Colon (tissue), 2 donors: Measurements from ENCODE around the gene DCUN1D4.
"Not testable (repeated sequence)": the region's sequence is repeated elsewhere in the genome, so short reads cannot be mapped to it uniquely, and the experiment has no call there.

Experiments used
- FAIRE-seq: peaks from 2 replicates; lab custom pipeline; 2012; peaks lifted over from hg19 to GRCh38; lab: Jason Lieb, UNC
- donor health status: control.
- donor health status: control.

DCUN1D4 gene

GRCh38 chr4:51855270-51855669, 12.3 kb downstream of the DCUN1D4 start:
- no peak for FAIRE-seq

DNA sequence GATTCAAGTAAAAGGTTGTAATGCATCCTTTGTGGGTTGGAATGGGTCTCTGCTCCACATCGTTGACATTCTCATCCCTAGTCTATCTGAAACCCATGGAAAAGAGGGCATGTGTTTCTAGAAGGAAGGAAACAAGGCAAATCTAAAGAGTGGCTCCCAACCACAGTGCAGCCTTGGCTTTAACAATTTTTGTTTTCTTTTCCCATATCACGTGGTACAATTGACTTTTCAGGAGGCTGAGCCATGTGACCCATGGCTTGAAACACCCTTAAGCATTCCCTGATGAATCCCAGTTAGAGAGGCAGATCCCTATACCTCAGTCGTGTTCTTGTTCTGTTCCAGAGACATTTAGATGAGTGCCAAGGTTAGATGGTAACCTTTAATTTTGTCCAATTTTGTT, 12.8 kb downstream of the DCUN1D4 start:
- FAIRE-seq = no peak

GRCh38 chr4:51858605-51859202, 15.8 kb downstream of the DCUN1D4 start:
- peak; percentile 68 for FAIRE-seq

GRCh38 chr4:51859476-51860031, 16.6 kb downstream of the DCUN1D4 start:
- FAIRE-seq = peak; percentile 55

- no peak for FAIRE-seq
These were observed 19.2 kb downstream of the DCUN1D4 start for GRCh38 chr4:51862199-51862598.

GRCh38 chr4:51862781-51863180, 19.8 kb downstream of the DCUN1D4 start:
- FAIRE-seq = no peak

- FAIRE-seq = no peak
These were observed 22.8 kb downstream of the DCUN1D4 start for GRCh38 chr4:51865717-51866116.

GRCh38 chr4:51866835-51867234, 23.9 kb downstream of the DCUN1D4 start:
- no peak for FAIRE-seq

DNA sequence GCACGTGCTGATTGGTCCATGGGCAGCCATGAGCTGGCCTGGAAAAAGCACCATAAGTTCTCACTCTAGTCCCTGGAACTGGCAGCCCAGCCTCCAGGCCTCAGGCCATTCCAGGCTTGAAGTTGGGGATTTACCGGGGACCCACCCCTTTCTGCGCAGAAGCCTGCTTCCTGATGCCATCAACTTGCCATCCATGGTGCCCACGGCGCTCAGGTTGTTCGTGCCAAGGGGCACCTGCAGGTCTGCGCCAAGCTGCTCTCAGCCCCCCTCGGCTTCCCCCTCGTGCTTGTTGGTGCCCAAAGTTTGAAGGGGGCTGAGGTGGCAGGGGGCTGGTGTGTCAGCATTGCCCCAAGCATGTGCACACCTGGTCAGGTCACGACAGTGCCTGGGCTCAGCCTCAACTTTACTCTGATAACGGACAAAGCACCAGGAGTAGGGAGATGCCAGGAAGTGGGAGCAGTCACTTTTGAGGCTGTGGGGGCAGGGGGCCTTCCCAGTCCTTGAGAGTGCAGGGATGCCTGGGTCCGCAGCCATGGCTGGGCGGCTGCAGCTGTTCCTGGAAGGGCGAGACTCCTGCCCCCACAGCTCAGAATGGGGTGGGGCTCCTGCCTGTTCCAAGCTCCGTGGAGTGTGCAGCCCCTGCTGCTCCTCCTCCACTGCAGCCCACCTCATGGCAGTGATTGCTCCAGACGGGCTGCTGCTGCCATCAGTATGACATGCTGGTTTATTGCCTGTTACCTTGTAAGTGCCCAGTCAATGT, 24.9 kb downstream of the DCUN1D4 start:
- FAIRE-seq = no peak

GRCh38 chr4:51868449-51868847, 25.5 kb downstream of the DCUN1D4 start:
- FAIRE-seq = no peak

- no peak for FAIRE-seq
These were observed 27.7 kb downstream of the DCUN1D4 start for GRCh38 chr4:51870441-51871188.

DNA sequence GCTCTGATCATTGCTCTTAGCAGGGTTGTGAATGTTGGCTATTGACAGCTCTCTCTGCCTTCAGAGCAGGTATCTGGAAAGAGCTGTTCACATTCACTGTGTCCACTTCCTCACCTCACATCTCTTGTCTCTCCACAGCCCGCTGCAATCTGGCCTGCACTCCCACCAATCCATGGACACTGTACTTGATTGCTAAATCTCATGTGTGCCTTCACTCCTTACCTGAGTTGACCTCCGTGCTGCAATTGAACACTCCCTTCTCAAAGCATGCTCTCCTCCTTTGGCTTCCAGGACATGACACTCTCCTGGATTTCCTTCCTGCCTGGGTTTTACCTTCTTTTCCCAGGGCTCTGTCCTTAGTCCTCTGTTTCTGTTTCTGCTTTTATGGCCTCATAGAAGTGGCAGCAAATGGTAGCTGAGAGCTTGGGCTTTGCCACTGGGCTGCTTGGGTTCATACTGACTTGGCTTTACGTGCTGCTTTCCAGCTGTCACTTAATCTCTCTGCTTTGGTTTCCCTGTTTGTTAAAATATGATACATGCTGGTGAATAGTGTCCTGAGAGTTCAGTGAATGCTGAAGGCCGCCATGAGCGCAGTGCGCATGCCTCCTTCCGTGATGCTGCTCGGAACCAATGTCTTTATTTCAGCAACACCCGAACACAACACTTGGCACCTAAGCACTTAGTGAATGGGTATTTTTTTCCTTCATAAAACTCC, 29.5 kb downstream of the DCUN1D4 start:
- FAIRE-seq = no peak

DNA sequence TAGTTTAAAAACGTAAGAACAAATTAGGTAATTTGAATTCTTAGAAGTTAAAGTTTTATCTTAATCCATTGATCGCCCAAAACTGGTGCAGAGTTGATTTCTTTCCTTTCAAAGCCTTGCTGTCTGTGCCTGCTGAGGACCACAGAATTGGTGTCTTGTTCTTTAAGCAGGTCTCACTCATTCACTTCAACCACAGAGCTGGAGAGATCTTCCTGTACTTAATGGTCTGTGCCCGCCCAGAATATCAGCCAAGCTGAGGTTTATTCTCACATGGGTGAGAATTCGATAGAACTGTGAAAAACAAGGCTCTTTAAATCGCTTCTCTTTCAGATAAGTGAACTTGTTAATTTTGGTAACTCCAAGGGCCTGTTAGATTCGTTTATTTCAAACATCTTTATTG, 31.6 kb downstream of the DCUN1D4 start:
- FAIRE-seq = no peak

- no peak for FAIRE-seq
These were observed 35.5 kb downstream of the DCUN1D4 start for GRCh38 chr4:51878431-51878830.

DNA sequence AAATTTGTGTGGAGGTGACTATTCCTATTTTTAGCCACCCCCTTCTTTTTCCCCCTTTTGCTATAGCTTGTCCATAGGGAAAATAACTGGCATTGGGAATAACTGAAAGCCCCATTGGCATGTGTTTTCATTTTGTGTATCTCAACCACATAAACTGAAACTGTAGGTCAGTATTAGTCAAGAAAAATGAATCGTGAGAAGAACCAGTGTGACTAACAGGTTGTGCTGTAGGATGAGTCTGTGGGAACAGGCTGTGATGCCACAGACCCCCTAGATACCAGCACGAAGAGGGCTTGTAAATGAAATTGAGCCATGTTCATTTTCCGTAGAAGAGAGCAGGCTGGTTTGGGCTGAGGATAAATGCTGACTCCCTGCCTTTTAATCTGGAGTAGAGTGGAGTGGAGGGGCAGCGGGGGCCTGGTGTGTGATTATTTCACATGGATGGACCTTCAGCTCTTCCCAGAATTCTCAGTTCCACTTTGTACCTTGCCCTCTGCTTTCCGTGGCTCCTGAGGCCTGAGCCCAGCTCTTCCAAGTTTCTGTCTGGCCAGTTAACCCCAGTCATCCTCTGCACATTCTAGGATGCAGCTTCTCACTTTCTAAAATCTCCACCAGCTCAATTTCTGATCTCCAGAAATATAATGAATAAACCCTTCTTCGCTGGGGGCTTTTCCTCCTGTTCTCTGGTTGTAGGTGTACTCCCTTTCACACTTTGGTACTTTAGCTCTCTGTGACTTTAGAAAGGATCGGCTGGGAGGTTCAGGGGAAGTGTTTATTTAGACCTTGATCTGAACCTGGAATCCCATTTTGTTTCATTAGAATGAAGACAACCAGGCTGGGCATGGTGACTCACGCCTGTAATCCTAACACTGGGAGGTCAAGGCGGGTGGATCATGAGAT, 37.3 kb downstream of the DCUN1D4 start:
- FAIRE-seq = no peak

DNA sequence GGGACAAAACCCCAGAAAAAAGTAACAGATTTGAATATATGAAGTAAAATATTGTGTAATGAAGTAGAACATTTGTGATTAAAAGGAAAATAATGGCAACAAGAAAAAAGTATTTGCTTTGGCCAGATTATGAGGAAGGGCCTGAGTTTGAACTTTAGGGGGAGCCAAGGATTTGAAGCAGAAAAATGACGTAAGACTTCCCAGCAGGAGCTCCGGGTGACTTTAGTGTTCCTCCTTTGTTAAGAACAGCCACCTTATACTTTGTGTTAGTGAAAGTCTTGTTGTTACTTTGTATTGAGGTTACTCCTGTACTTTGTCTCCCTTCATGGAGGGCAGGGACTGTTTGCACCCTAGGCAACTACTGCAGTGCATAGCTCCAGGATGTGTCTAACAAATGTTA, 41.1 kb downstream of the DCUN1D4 start:
- no peak for FAIRE-seq

- no peak for FAIRE-seq
These were observed 41.7 kb downstream of the DCUN1D4 start for GRCh38 chr4:51884606-51885005.

DNA sequence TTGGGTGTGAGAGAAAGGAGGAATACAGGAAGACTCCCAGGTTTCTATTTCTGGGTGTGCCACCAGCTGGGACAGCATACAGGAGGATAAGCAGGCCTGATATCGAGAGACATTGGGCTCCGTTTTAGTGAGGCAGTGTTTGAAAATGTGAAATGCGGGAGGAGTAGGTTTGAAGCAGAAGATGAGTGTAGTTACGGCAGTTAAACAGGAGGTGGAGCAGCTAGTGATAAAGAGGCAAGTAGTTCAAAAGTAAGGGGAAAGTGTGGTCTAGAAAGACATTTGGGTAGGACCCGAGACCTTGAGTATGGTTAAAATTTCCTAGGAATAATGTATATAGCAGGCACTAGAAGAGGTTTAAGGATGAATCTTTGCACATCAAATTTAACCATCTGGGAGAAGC, 42.4 kb downstream of the DCUN1D4 start:
- FAIRE-seq = no peak

GRCh38 chr4:51890760-51891159, 47.8 kb downstream of the DCUN1D4 start:
- FAIRE-seq = no peak

- not testable (repeated sequence) for FAIRE-seq
These were observed 50.4 kb downstream of the DCUN1D4 start for GRCh38 chr4:51893402-51893801.

DNA sequence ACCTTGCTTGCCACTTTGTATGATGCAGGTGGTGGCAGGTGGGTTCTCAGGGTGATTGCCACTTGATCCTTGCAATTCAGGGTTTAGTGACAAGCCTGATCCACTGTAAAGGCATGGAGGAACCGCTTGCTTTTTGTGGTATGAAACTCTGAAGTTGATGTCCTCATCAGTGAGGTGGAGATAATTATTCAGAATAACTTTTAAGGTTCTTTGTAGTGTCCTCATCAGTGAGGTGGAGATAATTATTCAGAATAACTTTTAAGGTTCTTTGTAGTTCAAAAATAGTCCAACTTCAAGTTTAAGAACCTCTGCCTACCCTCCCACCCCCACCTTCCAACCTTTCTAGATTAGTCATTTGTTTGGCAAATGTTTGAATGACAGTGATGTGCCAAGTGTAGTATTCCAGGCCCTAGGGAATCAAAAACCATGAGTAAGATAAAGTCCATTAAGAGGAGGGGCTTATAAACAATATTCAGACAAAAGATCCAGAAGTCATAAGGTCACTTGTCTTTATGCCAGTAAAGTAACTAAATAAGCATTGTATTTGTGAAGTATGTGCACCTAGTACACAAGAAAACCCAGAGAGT, 51.2 kb downstream of the DCUN1D4 start:
- no peak for FAIRE-seq
